ENCODE results near the gene MPZL1. TPM values are rescaled to one million over a fixed set of nuclear protein-coding genes. Genes with fewer than 3 reads are reported as not detected.

MPZL1 gene
- total and polyA plus RNA-seq, 5 experiments from 2014 or later = 6.9 to 8.9 (median 8.2) TPM

GRCh38 chr1:167744901-167745300, 23.1 kb downstream of the MPZL1 start:
- Mint-ChIP-seq H3K27ac (peak overlapping the region in 1 of 10 donors; percentile 45), H3K27me3 (no peaks in the 10 kb centered on the region), H3K4me1 (peaks cover 0 to 15% (median 1%) of the 10 kb centered on the region in 4 donors), H3K4me3 (no peak overlapping the region), H3K36me3 (no peaks in the 10 kb centered on the region), H3K9me3 (no peaks in the 10 kb centered on the region)
- POLR2A ChIA-PET = no interaction called here
- ATAC-seq (no peak), DNase-seq (no peak)

- POLR2A ChIA-PET = no interaction called here
- ATAC-seq = no peak
- Mint-ChIP-seq H3K9me3 (no peaks in the 10 kb centered on the region), H3K27ac (no peak overlapping the region), H3K36me3 (no peaks in the 10 kb centered on the region), H3K27me3 (no peaks in the 10 kb centered on the region), H3K4me3 (no peak overlapping the region), H3K4me1 (peaks cover 0 to 15% (median 0%) of the 10 kb centered on the region in 4 donors)
- no peak for DNase-seq
Observed at GRCh38 chr1:167746013-167746672, 24.4 kb downstream of the MPZL1 start.

- Mint-ChIP-seq H3K4me1 (peaks cover 0 to 15% (median 0%) of the 10 kb centered on the region in 4 donors), H3K4me3 (peak overlapping the region in 1 of 10 donors; percentile 5), H3K27me3 (peaks cover 0 to 3% (median 0%) of the 10 kb centered on the region in 5 donors), H3K27ac (no peak overlapping the region), H3K9me3 (no peaks in the 10 kb centered on the region), H3K36me3 (no peaks in the 10 kb centered on the region)
- POLR2A ChIA-PET = no interaction called here
- ATAC-seq (no peak), DNase-seq (no peak)
Observed at GRCh38 chr1:167746988-167747655, 25.3 kb downstream of the MPZL1 start.

- no peak overlapping the region for H3K4me3 Mint-ChIP-seq
- H3K27ac Mint-ChIP-seq = no peak overlapping the region
- H3K36me3 Mint-ChIP-seq = no peaks in the 10 kb centered on the region
- POLR2A ChIA-PET = no interaction called here
- H3K4me1 Mint-ChIP-seq = peaks cover 4 to 17% (median 5%) of the 10 kb centered on the region in 4 donors
- H3K9me3 Mint-ChIP-seq = no peaks in the 10 kb centered on the region
- ATAC-seq (no peak), DNase-seq (no peak)
- H3K27me3 Mint-ChIP-seq = peaks cover 0 to 3% (median 0%) of the 10 kb centered on the region in 5 donors
Observed at GRCh38 chr1:167747988-167748387, 26.2 kb downstream of the MPZL1 start.

- no peak for ATAC-seq
- POLR2A ChIA-PET = no interaction called here
- Mint-ChIP-seq H3K27ac (no peak overlapping the region), H3K36me3 (no peaks in the 10 kb centered on the region), H3K4me1 (peaks cover 5 to 23% (median 8%) of the 10 kb centered on the region in 4 donors), H3K27me3 (peaks cover 0 to 3% (median 0%) of the 10 kb centered on the region in 5 donors), H3K9me3 (no peaks in the 10 kb centered on the region), H3K4me3 (no peak overlapping the region)
- no peak for DNase-seq
Observed at GRCh38 chr1:167748906-167749305, 27.1 kb downstream of the MPZL1 start.

- H3K27ac Mint-ChIP-seq = no peak overlapping the region
- H3K9me3 Mint-ChIP-seq = no peaks in the 10 kb centered on the region
- POLR2A ChIA-PET = no interaction called here
- ATAC-seq (no peak), DNase-seq (no peak)
- no peak overlapping the region for H3K4me3 Mint-ChIP-seq
- peaks cover 5 to 23% (median 8%) of the 10 kb centered on the region in 4 donors for H3K4me1 Mint-ChIP-seq
- H3K27me3 Mint-ChIP-seq = peaks cover 0 to 3% (median 0%) of the 10 kb centered on the region in 5 donors
- no peaks in the 10 kb centered on the region for H3K36me3 Mint-ChIP-seq
Observed at GRCh38 chr1:167749741-167750140, 28.0 kb downstream of the MPZL1 start.

- ATAC-seq (no peak), DNase-seq (no peak)
- peaks cover 5 to 24% (median 8%) of the 10 kb centered on the region in 4 donors for H3K4me1 Mint-ChIP-seq
- no peak overlapping the region for H3K27ac Mint-ChIP-seq
- no peak overlapping the region for H3K4me3 Mint-ChIP-seq
- no peaks in the 10 kb centered on the region for H3K9me3 Mint-ChIP-seq
- no peaks in the 10 kb centered on the region for H3K36me3 Mint-ChIP-seq
- POLR2A ChIA-PET = no interaction called here
- peaks cover 0 to 3% (median 0%) of the 10 kb centered on the region in 5 donors for H3K27me3 Mint-ChIP-seq
Observed at GRCh38 chr1:167750641-167751040, 28.9 kb downstream of the MPZL1 start.

GRCh38 chr1:167751676-167752075, 29.9 kb downstream of the MPZL1 start:
- Mint-ChIP-seq H3K9me3 (no peaks in the 10 kb centered on the region), H3K27ac (peak overlapping the region in 1 of 10 donors; percentile 11), H3K4me3 (no peak overlapping the region), H3K4me1 (peaks cover 7 to 25% (median 10%) of the 10 kb centered on the region in 4 donors), H3K27me3 (peaks cover 0 to 3% (median 0%) of the 10 kb centered on the region in 5 donors), H3K36me3 (no peaks in the 10 kb centered on the region)
- POLR2A ChIA-PET = interaction anchor here (0.7 kb wide), 1 partner anchor 51 kb away, joined by 6 read pairs; no protein-coding TSS in a partner anchor
- DNase-seq = no peak
- ATAC-seq = no peak

GRCh38 chr1:167752219-167752985, 30.6 kb downstream of the MPZL1 start:
- Mint-ChIP-seq H3K4me3 (peak overlapping the region in 1 of 10 donors; percentile 66), H3K9me3 (no peaks in the 10 kb centered on the region), H3K36me3 (no peaks in the 10 kb centered on the region), H3K27me3 (peaks cover 0 to 3% (median 0%) of the 10 kb centered on the region in 5 donors), H3K4me1 (peaks cover 7 to 26% (median 15%) of the 10 kb centered on the region in 4 donors), H3K27ac (peak overlapping the region in 4 of 10 donors; percentile 1 to 66 (median 19))
- POLR2A ChIA-PET = no interaction called here
- DNase-seq (no peak), ATAC-seq (no peak)

GRCh38 chr1:167755654-167756053, 33.9 kb downstream of the MPZL1 start:
- POLR2A ChIA-PET = interaction anchor here (0.7 kb wide), 1 partner anchor 35 kb away, joined by 3 read pairs; no protein-coding TSS in a partner anchor
- ATAC-seq (no peak), DNase-seq (no peak)
- H3K4me1 Mint-ChIP-seq = peaks cover 12 to 31% (median 17%) of the 10 kb centered on the region in 4 donors
- no peak overlapping the region for H3K4me3 Mint-ChIP-seq
- no peaks in the 10 kb centered on the region for H3K9me3 Mint-ChIP-seq
- peak overlapping the region in 1 of 10 donors; percentile 23 for H3K27ac Mint-ChIP-seq
- peaks cover 0 to 3% (median 0%) of the 10 kb centered on the region in 5 donors for H3K27me3 Mint-ChIP-seq
- H3K36me3 Mint-ChIP-seq = no peaks in the 10 kb centered on the region

- ATAC-seq = no peak
- Mint-ChIP-seq H3K4me1 (peaks cover 23 to 43% (median 28%) of the 10 kb centered on the region in 4 donors), H3K36me3 (no peaks in the 10 kb centered on the region), H3K27ac (peak overlapping the region in 2 of 10 donors; percentile 17 to 57), H3K27me3 (peaks cover 0 to 2% (median 0%) of the 10 kb centered on the region in 5 donors), H3K9me3 (no peaks in the 10 kb centered on the region), H3K4me3 (no peak overlapping the region)
- POLR2A ChIA-PET = no interaction called here
- no peak for DNase-seq
Observed at GRCh38 chr1:167756730-167757405, 35.1 kb downstream of the MPZL1 start.

Data from naive thymus-derived CD8-positive, alpha-beta T cell (primary cell).